Endometrium (tissue), 2 donors: Measurements from ENCODE around the gene LGR5.

Experiments
- FAIRE-seq: peaks from 2 replicates; lab custom pipeline; 2012; peaks lifted over from hg19 to GRCh38; lab: Jason Lieb, UNC
- donor health status: control.
- donor health status: control.

LGR5 gene

GRCh38 chr12:71438670-71439361 lies 782 bp upstream of the LGR5 start:
- no peak for FAIRE-seq

- FAIRE-seq: no peak
Observed at GRCh38 chr12:71439362-71439612, 311 bp upstream of the LGR5 start.

- no peak for FAIRE-seq
Observed at GRCh38 chr12:71440345-71440762, 756 bp downstream of the LGR5 start.

- no peak for FAIRE-seq
Observed at GRCh38 chr12:71440763-71441748, 1.5 kb downstream of the LGR5 start.

- FAIRE-seq: no peak
Observed at GRCh38 chr12:71441836-71442566, 2.4 kb downstream of the LGR5 start.

GRCh38 chr12:71442567-71442931 lies 3.0 kb downstream of the LGR5 start:
- FAIRE-seq: no peak

- no peak for FAIRE-seq
Observed at GRCh38 chr12:71445071-71445470, 5.5 kb downstream of the LGR5 start.

- no peak for FAIRE-seq
Observed at GRCh38 chr12:71447691-71448132, 8.1 kb downstream of the LGR5 start.

- FAIRE-seq: no peak
Observed at GRCh38 chr12:71448150-71448581, 8.6 kb downstream of the LGR5 start.

- FAIRE-seq: no peak
Observed at GRCh38 chr12:71449373-71450070, 9.9 kb downstream of the LGR5 start.

GRCh38 chr12:71452006-71452405 lies 12.4 kb downstream of the LGR5 start:
- FAIRE-seq: no peak

GRCh38 chr12:71455028-71455737 lies 15.6 kb downstream of the LGR5 start:
- no peak for FAIRE-seq

GRCh38 chr12:71456316-71456715 lies 16.7 kb downstream of the LGR5 start:
- FAIRE-seq: no peak

GRCh38 chr12:71456990-71457389 lies 17.4 kb downstream of the LGR5 start:
- no peak for FAIRE-seq

GRCh38 chr12:71460318-71460717 lies 20.7 kb downstream of the LGR5 start:
- FAIRE-seq: no peak

- no peak for FAIRE-seq
Observed at GRCh38 chr12:71460850-71461609, 21.4 kb downstream of the LGR5 start.

GRCh38 chr12:71461787-71462328 lies 22.3 kb downstream of the LGR5 start:
- FAIRE-seq: no peak

GRCh38 chr12:71465796-71466195 lies 26.2 kb downstream of the LGR5 start:
- FAIRE-seq: no peak

GRCh38 chr12:71469258-71469750 lies 29.7 kb downstream of the LGR5 start:
- no peak for FAIRE-seq

- FAIRE-seq: no peak
Observed at GRCh38 chr12:71472441-71472911, 32.9 kb downstream of the LGR5 start.
